Muscle of leg (tissue), 11 donors: ENCODE results near the gene RHOU. TPM values are rescaled to one million over a fixed set of nuclear protein-coding genes. Genes with fewer than 3 reads are reported as not detected.

Experiments
- DNase-seq: peaks from one replicate; pipeline ENCODE4 v3.0.0; 2013
- H3K27ac ChIP-seq: one replicate; pipeline ENCODE4 v1.5.1; 2013; ENCODE audit warnings: mild to moderate bottlenecking, low read length, control low read depth
- H3K27me3 ChIP-seq: one replicate; pipeline ENCODE4 v1.6.1; 2013; ENCODE audit warnings: low read length; ENCODE audit not compliant: control insufficient read depth, insufficient read depth
- H3K36me3 ChIP-seq: one replicate; pipeline ENCODE4 v1.6.1; 2013; ENCODE audit warnings: low read length; ENCODE audit not compliant: control insufficient read depth, insufficient read depth
- H3K4me1 ChIP-seq: one replicate; pipeline ENCODE4 v1.6.1; 2013; ENCODE audit warnings: low read length; ENCODE audit not compliant: control insufficient read depth, insufficient read depth
- H3K4me3 ChIP-seq: one replicate; pipeline ENCODE4 v1.5.1; 2013; ENCODE audit warnings: low read length, control low read depth
- H3K9me3 ChIP-seq: replicated peaks from 2 replicates; pipeline ENCODE4 v1.6.1; 2013; ENCODE audit warnings: low read depth, low read length; ENCODE audit not compliant: control insufficient read depth
- WGBS: methylation state at CpG from one replicate; pipeline ENCODE4 v1.1.5; 2013; ENCODE audit warnings: missing lambda C conversion rate; ENCODE audit not compliant: insufficient coverage; 5-methylcytosine and 5-hydroxymethylcytosine counted together
- polyA plus RNA-seq, 8 donors: library from polyadenylated mRNA; unstranded; fragments of 120-200 nt; gene quantifications; one replicate each; pipeline versions ENCODE4 v1.2.1 to v1.2.3, GENCODE V29; 2013; ENCODE audit warnings: inconsistent platforms in 1 of 8, low replicate concordance in 1 of 8; ENCODE audit not compliant: insufficient read length in 8 of 8, insufficient read depth in 1 of 8
- total RNA-seq: library from RNA; stranded (reverse); fragments of 120-200 nt; gene quantifications from one replicate; pipeline ENCODE4 v1.2.4, GENCODE V29; 2013

Gene RHOU
- total and polyA plus RNA-seq, 9 donors = 16.2 to 29.9 (median 20.8) TPM

GRCh38 chr1:228782662-228783417 is 47.6 kb downstream of the RHOU start:
- H3K36me3 ChIP-seq = no peaks in the 10 kb centered on the region
- H3K9me3 ChIP-seq = no peaks in the 10 kb centered on the region
- H3K4me3 ChIP-seq = no peak overlapping the region
- DNase-seq = no peak
- 88% methylated on average over 1 of the region's 5 CpGs for WGBS
- H3K27ac ChIP-seq = no peak overlapping the region
- H3K27me3 ChIP-seq = peaks cover 1% of the 10 kb centered on the region
- H3K4me1 ChIP-seq = no peaks in the 10 kb centered on the region

- 88% methylated on average over 10 of the region's 11 CpGs for WGBS
- H3K27me3 ChIP-seq = peaks cover 2% of the 10 kb centered on the region
- no peaks in the 10 kb centered on the region for H3K4me1 ChIP-seq
- no peak for DNase-seq
- H3K4me3 ChIP-seq = no peak overlapping the region
- H3K27ac ChIP-seq = no peak overlapping the region
- no peaks in the 10 kb centered on the region for H3K9me3 ChIP-seq
- H3K36me3 ChIP-seq = no peaks in the 10 kb centered on the region
These were observed 48.2 kb downstream of the RHOU start for GRCh38 chr1:228783418-228784040.

GRCh38 chr1:228784181-228784580 is 48.9 kb downstream of the RHOU start:
- no peak overlapping the region for H3K27ac ChIP-seq
- H3K9me3 ChIP-seq = no peaks in the 10 kb centered on the region
- no peaks in the 10 kb centered on the region for H3K36me3 ChIP-seq
- H3K4me1 ChIP-seq = no peaks in the 10 kb centered on the region
- peaks cover 2% of the 10 kb centered on the region for H3K27me3 ChIP-seq
- 90% methylated on average over 3 of the region's 3 CpGs for WGBS
- no peak for DNase-seq
- no peak overlapping the region for H3K4me3 ChIP-seq

GRCh38 chr1:228785366-228786330 is 50.4 kb downstream of the RHOU start:
- H3K27me3 ChIP-seq = peaks cover 2% of the 10 kb centered on the region
- 57% methylated on average over 8 of the region's 15 CpGs for WGBS
- no peaks in the 10 kb centered on the region for H3K9me3 ChIP-seq
- no peak for DNase-seq
- H3K27ac ChIP-seq = no peak overlapping the region
- H3K4me3 ChIP-seq = no peak overlapping the region
- H3K36me3 ChIP-seq = no peaks in the 10 kb centered on the region
- no peaks in the 10 kb centered on the region for H3K4me1 ChIP-seq

- no peak for DNase-seq
- Histone ChIP-seq H3K9me3 (no peaks in the 10 kb centered on the region), H3K27me3 (peaks cover 2% of the 10 kb centered on the region), H3K36me3 (no peaks in the 10 kb centered on the region), H3K27ac (no peak overlapping the region), H3K4me3 (no peak overlapping the region), H3K4me1 (no peaks in the 10 kb centered on the region)
- 60% methylated on average over 4 of the region's 4 CpGs for WGBS
These were observed 51.3 kb downstream of the RHOU start for GRCh38 chr1:228786361-228787129.

GRCh38 chr1:228791791-228792190 is 56.5 kb downstream of the RHOU start:
- no peaks in the 10 kb centered on the region for H3K36me3 ChIP-seq
- peaks cover 2% of the 10 kb centered on the region for H3K27me3 ChIP-seq
- DNase-seq = no peak
- no peak overlapping the region for H3K27ac ChIP-seq
- H3K4me1 ChIP-seq = peaks cover 10% of the 10 kb centered on the region
- H3K4me3 ChIP-seq = no peak overlapping the region
- 100% methylated on average over 1 of the region's 3 CpGs for WGBS
- H3K9me3 ChIP-seq = no peaks in the 10 kb centered on the region

GRCh38 chr1:228792601-228793000 is 57.3 kb downstream of the RHOU start:
- WGBS = 93% methylated on average over 3 of the region's 3 CpGs
- H3K9me3 ChIP-seq = no peaks in the 10 kb centered on the region
- H3K4me3 ChIP-seq = no peak overlapping the region
- peaks cover 10% of the 10 kb centered on the region for H3K4me1 ChIP-seq
- H3K27me3 ChIP-seq = peaks cover 2% of the 10 kb centered on the region
- peak overlapping the region; percentile 13 for H3K27ac ChIP-seq
- DNase-seq = peak; percentile 24
- H3K36me3 ChIP-seq = no peaks in the 10 kb centered on the region

GRCh38 chr1:228793032-228793431 is 57.8 kb downstream of the RHOU start:
- peak overlapping the region; percentile 13 for H3K27ac ChIP-seq
- H3K27me3 ChIP-seq = no peaks in the 10 kb centered on the region
- DNase-seq = no peak
- H3K4me3 ChIP-seq = no peak overlapping the region
- peaks cover 10% of the 10 kb centered on the region for H3K4me1 ChIP-seq
- H3K9me3 ChIP-seq = no peaks in the 10 kb centered on the region
- no peaks in the 10 kb centered on the region for H3K36me3 ChIP-seq
- 75% methylated on average over 1 of the region's 2 CpGs for WGBS

- no CpG with 5 or more reads among the region's 1 CpG for WGBS
- DNase-seq = no peak
- H3K27me3 ChIP-seq = no peaks in the 10 kb centered on the region
- no peaks in the 10 kb centered on the region for H3K9me3 ChIP-seq
- no peak overlapping the region for H3K4me3 ChIP-seq
- no peaks in the 10 kb centered on the region for H3K36me3 ChIP-seq
- H3K27ac ChIP-seq = no peak overlapping the region
- H3K4me1 ChIP-seq = peaks cover 13% of the 10 kb centered on the region
These were observed 58.9 kb downstream of the RHOU start for GRCh38 chr1:228794173-228794572.
